ENCODE measurements around the gene GJB4.

GRCh38 chr1:34786521-34787325 is 27.2 kb downstream of the GJB4 start:
- TF ChIP-seq POLR2A (IDR thresholded peaks at IDR 0.05; ENCODE audit: low read depth, low read length), result no peak
- no peak for TF ChIP-seq POLR2AphosphoS5 (IDR thresholded peaks at IDR 0.05; ENCODE audit: low read depth, low read length)
- no peak for TF ChIP-seq TAF1 (IDR thresholded peaks at IDR 0.05; ENCODE audit: borderline replicate concordance, low read depth, low read length)

Measured in GM12892 (cell line).